K562 (cell line): ENCODE data around the gene CGREF1. TPM values are rescaled to one million over a fixed set of nuclear protein-coding genes. Genes with fewer than 3 reads are reported as not detected.

Source experiments
- CREB1 ChIP-seq, 2 experiments: sonication (generic) in 1 of 2; formaldehyde crosslinking in 1 of 2; IDR thresholded peaks; 2 replicates each; pipeline versions ENCODE4 v1.6.1 to v1.8.0; 2012 to 2022; ENCODE audit warnings: inconsistent platforms in 1 of 2, mild to moderate bottlenecking in 1 of 2, missing genetic modification reagents in 1 of 2, moderate library complexity in 1 of 2
- EHMT2 ChIP-seq: fragments of 450-650 bp; IDR thresholded peaks from 2 replicates; pipeline ENCODE4 v1.6.1; 2018; ENCODE audit warnings: antibody characterized with exemption
- FOXM1 ChIP-seq, 2 experiments: fragments of 450-650 bp in 1 of 2; sonication (generic) in 1 of 2; formaldehyde crosslinking in 1 of 2; IDR thresholded peaks; 2 replicates each; pipeline versions ENCODE4 v1.6.1 to v1.9.0; 2017 to 2022; ENCODE audit warnings: low read depth in 2 of 2, mild to moderate bottlenecking in 2 of 2, missing genetic modification reagents in 1 of 2, moderate library complexity in 1 of 2
- HMGN3 ChIP-seq: IDR thresholded peaks from 2 replicates; pipeline ENCODE4 v1.6.1; 2011; ENCODE audit warnings: borderline replicate concordance, low read depth, mild to moderate bottlenecking, mixed read lengths, low read length; ENCODE audit not compliant: insufficient read length; ENCODE audit errors: extremely low read depth
- KLF6 ChIP-seq: fragments of 250-450 bp; sonication (Bioruptor Pico); IDR thresholded peaks from 2 replicates; pipeline ENCODE4 v1.4.0; 2020; ENCODE audit warnings: mild to moderate bottlenecking, moderate library complexity, borderline replicate concordance
- MIER1 ChIP-seq: fragments of 450-650 bp; IDR thresholded peaks from 2 replicates; pipeline ENCODE4 v1.6.1; 2016; ENCODE audit warnings: antibody characterized with exemption, mild to moderate bottlenecking, low read depth
- RBM15 ChIP-seq: fragments of 200-400 bp; formaldehyde crosslinking; IDR thresholded peaks from 2 replicates; pipeline ENCODE4 v1.6.1; 2018; ENCODE audit warnings: mild to moderate bottlenecking, low read length, moderate library complexity; ENCODE audit not compliant: insufficient read depth
- RBM17 ChIP-seq: fragments of 200-400 bp; formaldehyde crosslinking; IDR thresholded peaks from 2 replicates; pipeline ENCODE4 v1.6.1; 2017; ENCODE audit warnings: low read depth, mild to moderate bottlenecking, low read length, borderline replicate concordance
- SMARCC2 ChIP-seq: fragments of 450-650 bp; IDR thresholded peaks from 2 replicates; pipeline ENCODE4 v1.6.1; 2017; ENCODE audit warnings: antibody characterized with exemption, moderate library complexity, mild to moderate bottlenecking, low read depth
- STAT5B ChIP-seq: fragments of 250-450 bp; sonication (Bioruptor Pico); IDR thresholded peaks from 2 replicates; pipeline ENCODE4 v1.8.0; 2021; ENCODE audit warnings: mild to moderate bottlenecking, inconsistent platforms
- ZNF408 ChIP-seq: fragments of 250-450 bp; sonication (Bioruptor Pico); IDR thresholded peaks from 2 replicates; pipeline ENCODE4 v1.4.0; 2020; ENCODE audit warnings: low read depth, mild to moderate bottlenecking, moderate library complexity
- ZNF551 ChIP-seq: fragments of 250-450 bp; sonication (Bioruptor Pico); IDR thresholded peaks from 2 replicates; pipeline ENCODE4 v1.5.0; 2021; ENCODE audit warnings: mild to moderate bottlenecking, moderate library complexity
- polyA plus RNA-seq, 8 experiments: library from polyadenylated mRNA; depleted of rRNA in 4 of 8; stranded (reverse) in 5 of 8; unstranded in 3 of 8; fragments of >200 nt; fragmentation: Nextera tagmentation in 2 of 8; fragmentation: Illumina TruSeq in 1 of 8; extraction: Ambion mirVana in 2 of 8; extraction: Trizol in 1 of 8; gene quantifications; 2 replicates each; pipeline versions ENCODE4 v1.2.1 to v1.2.3, GENCODE V29; 2011 to 2014; ENCODE audit warnings: inconsistent platforms in 1 of 8, missing spikeins in 1 of 8
- total RNA-seq, 7 experiments: library from RNA; depleted of rRNA in 6 of 7; stranded (reverse); fragments of >200 nt in 6 of 7; fragmentation: Illumina TruSeq in 2 of 7; extraction: Trizol in 2 of 7; gene quantifications; 2 replicates each; pipeline versions ENCODE4 v1.2.1 to v1.2.3, GENCODE V29; 2011 to 2021; ENCODE audit warnings: low replicate concordance in 1 of 7
- TF ChIP-seq, protein P1 (sequence below): fragments of 250-450 bp; sonication (Bioruptor Pico); IDR thresholded peaks from 2 replicates; pipeline ENCODE4 v1.4.0; 2020
- TF ChIP-seq, protein P2 (sequence below), 2 experiments: fragments of 450-650 bp; IDR thresholded peaks; 2 replicates each; pipeline ENCODE4 v1.6.1; 2016
- TF ChIP-seq, protein P3 (sequence below): sonication (generic); formaldehyde crosslinking; IDR thresholded peaks from 2 replicates; pipeline ENCODE4 v1.9.0; 2022; ENCODE audit warnings: mild to moderate bottlenecking, missing genetic modification reagents
- TF ChIP-seq, protein P4 (sequence below): fragments of 450-650 bp; IDR thresholded peaks from 2 replicates; pipeline ENCODE4 v1.6.1; 2016; ENCODE audit warnings: antibody characterized with exemption

Gene CGREF1
- total and polyA plus RNA-seq, 9 of the 15 experiments (the other 6 are each of a cell fraction or from before 2014, with no cell fraction given), result 0.07 to 0.50 (median 0.37) TPM

DNA sequence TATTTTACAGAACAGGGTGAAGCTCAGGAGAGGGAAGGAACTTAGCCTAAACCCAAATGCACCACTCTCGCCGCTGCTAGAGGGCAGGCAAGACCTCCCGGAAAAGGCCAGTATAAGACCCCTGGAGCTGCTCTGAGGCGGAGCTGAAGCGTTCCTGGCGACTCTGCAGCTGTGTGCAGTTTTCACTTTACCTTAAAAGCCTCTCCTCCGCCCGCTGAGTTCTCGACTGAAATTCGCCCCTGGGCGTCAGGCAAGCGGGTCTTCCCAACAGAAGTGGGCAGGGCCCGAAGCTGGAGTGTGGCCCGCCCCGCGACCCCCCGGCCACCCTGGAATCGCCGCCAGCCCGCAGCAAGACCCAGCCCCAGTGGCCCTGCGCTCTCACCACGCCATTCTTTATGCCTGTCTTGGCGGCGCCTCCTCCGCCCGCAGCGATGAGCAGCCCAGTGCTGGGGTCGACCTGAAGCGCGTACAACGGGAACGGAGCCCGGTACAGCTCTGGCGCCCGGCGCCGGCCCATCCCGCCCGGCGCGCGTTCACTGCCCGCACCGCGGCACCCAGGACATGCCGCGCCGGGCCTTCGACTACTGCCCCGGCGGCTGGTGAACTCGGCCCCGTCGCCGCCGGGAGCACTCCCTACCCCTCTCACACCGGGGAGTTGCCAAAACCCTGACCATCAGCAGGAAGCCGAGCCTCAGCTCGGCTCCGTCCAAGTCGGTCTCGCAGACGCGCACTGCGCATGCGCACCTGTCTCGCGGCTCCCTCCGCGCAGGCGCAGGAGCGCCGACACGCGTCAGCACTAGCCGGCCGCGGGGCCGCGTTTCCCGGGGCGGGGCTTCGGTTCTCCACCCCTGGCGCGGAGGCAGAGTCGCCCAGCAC, 15.2 kb upstream of the CGREF1 start, which contains the start of gene PREB (continued):
- TF ChIP-seq, protein P1, sequence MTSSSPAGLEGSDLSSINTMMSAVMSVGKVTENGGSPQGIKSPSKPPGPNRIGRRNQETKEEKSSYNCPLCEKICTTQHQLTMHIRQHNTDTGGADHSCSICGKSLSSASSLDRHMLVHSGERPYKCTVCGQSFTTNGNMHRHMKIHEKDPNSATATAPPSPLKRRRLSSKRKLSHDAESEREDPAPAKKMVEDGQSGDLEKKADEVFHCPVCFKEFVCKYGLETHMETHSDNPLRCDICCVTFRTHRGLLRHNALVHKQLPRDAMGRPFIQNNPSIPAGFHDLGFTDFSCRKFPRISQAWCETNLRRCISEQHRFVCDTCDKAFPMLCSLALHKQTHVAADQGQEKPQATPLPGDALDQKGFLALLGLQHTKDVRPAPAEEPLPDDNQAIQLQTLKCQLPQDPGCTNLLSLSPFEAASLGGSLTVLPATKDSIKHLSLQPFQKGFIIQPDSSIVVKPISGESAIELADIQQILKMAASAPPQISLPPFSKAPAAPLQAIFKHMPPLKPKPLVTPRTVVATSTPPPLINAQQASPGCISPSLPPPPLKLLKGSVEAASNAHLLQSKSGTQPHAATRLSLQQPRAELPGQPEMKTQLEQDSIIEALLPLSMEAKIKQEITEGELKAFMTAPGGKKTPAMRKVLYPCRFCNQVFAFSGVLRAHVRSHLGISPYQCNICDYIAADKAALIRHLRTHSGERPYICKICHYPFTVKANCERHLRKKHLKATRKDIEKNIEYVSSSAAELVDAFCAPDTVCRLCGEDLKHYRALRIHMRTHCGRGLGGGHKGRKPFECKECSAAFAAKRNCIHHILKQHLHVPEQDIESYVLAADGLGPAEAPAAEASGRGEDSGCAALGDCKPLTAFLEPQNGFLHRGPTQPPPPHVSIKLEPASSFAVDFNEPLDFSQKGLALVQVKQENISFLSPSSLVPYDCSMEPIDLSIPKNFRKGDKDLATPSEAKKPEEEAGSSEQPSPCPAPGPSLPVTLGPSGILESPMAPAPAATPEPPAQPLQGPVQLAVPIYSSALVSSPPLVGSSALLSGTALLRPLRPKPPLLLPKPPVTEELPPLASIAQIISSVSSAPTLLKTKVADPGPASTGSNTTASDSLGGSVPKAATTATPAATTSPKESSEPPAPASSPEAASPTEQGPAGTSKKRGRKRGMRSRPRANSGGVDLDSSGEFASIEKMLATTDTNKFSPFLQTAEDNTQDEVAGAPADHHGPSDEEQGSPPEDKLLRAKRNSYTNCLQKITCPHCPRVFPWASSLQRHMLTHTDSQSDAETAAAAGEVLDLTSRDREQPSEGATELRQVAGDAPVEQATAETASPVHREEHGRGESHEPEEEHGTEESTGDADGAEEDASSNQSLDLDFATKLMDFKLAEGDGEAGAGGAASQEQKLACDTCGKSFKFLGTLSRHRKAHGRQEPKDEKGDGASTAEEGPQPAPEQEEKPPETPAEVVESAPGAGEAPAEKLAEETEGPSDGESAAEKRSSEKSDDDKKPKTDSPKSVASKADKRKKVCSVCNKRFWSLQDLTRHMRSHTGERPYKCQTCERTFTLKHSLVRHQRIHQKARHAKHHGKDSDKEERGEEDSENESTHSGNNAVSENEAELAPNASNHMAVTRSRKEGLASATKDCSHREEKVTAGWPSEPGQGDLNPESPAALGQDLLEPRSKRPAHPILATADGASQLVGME (CRISPR knock-in tag), result peak; percentile 14; the same call in 1 of the 2 replicates
- TF ChIP-seq ZNF551 (CRISPR knock-in tag) (no peak), MIER1 (no peak), SMARCC2 (no peak), CREB1 (IDR thresholded peaks at IDR 0.05) (peak; percentile 80), CREB1 (CRISPR knock-in tag; IDR thresholded peaks at IDR 0.05) (peak; percentile 82), FOXM1 (IDR thresholded peaks at IDR 0.05; ENCODE audit: low read depth) (no peak), FOXM1 (CRISPR knock-in tag; IDR thresholded peaks at IDR 0.05; ENCODE audit: low read depth) (no peak; the same call in 1 of the 2 replicates), STAT5B (CRISPR knock-in tag) (no peak), ZNF408 (CRISPR knock-in tag) (no peak), RBM17 (no peak), HMGN3 (peak; percentile 19), RBM15 (no peak), KLF6 (no peak), EHMT2 (no peak)
- TF ChIP-seq, protein P2, sequence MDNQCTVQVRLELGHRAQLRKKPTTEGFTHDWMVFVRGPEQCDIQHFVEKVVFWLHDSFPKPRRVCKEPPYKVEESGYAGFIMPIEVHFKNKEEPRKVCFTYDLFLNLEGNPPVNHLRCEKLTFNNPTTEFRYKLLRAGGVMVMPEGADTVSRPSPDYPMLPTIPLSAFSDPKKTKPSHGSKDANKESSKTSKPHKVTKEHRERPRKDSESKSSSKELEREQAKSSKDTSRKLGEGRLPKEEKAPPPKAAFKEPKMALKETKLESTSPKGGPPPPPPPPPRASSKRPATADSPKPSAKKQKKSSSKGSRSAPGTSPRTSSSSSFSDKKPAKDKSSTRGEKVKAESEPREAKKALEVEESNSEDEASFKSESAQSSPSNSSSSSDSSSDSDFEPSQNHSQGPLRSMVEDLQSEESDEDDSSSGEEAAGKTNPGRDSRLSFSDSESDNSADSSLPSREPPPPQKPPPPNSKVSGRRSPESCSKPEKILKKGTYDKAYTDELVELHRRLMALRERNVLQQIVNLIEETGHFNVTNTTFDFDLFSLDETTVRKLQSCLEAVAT (IDR thresholded peaks at IDR 0.05), result no peak
- TF ChIP-seq, protein P3, sequence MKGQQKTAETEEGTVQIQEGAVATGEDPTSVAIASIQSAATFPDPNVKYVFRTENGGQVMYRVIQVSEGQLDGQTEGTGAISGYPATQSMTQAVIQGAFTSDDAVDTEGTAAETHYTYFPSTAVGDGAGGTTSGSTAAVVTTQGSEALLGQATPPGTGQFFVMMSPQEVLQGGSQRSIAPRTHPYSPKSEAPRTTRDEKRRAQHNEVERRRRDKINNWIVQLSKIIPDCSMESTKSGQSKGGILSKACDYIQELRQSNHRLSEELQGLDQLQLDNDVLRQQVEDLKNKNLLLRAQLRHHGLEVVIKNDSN (CRISPR knock-in tag), result 0 out of 2 replicates have a peak, but pooled peaks have one; percentile 21
- TF ChIP-seq, protein P4, sequence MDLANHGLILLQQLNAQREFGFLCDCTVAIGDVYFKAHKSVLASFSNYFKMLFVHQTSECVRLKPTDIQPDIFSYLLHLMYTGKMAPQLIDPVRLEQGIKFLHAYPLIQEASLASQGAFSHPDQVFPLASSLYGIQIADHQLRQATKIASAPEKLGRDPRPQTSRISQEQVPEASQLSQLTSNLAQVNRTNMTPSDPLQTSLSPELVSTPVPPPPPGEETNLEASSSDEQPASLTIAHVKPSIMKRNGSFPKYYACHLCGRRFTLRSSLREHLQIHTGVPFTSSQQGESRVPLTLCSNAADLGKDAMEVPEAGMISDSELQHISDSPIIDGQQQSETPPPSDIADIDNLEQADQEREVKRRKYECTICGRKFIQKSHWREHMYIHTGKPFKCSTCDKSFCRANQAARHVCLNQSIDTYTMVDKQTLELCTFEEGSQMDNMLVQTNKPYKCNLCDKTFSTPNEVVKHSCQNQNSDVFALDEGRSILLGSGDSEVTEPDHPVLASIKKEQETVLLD, result peak; percentile 100
